HuH-7.5 (cell line): ENCODE results near the gene TOR1A.
"Not testable (repeated sequence)": the region's sequence is repeated elsewhere in the genome, so short reads cannot be mapped to it uniquely, and the experiment has no call there.

ENCODE experiments used
- DNase-seq: peaks from one replicate; pipeline ENCODE4 v3.0.0; 2011; ENCODE audit warnings: low spot score

The TOR1A gene

DNA sequence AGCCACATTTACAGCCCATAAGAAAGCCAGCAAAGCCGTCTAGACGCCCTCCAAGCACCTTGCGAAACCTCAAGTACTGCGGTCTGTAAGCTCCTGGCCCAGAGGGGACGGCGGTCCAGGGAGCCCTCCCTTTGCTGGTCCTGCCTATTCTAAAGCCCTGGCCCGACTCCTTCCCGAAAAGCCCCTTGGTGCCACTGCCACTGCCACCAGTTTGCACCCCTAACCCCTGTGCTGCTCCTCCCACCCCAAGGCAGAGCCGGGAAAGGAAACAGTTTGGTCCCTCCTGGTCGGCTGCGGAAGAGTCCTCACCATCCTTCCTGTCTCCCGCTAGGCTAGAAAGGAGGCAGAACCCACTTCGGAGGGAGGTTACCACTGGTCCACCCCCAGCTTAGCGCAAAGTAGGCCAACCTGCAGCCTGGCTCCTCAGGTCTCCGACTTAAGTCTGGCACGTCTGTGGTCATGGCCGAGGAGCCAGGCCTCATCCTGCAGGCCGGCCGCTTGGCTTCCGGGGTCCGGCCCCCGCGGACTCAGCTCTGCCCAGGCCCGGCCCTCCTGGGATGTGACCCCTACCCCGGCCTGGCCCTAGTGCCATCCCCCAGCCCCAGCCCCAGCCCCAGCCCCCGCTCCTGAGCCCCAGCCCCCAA is 916 bp downstream of the TOR1A start:
- DNase-seq: no peak

DNA sequence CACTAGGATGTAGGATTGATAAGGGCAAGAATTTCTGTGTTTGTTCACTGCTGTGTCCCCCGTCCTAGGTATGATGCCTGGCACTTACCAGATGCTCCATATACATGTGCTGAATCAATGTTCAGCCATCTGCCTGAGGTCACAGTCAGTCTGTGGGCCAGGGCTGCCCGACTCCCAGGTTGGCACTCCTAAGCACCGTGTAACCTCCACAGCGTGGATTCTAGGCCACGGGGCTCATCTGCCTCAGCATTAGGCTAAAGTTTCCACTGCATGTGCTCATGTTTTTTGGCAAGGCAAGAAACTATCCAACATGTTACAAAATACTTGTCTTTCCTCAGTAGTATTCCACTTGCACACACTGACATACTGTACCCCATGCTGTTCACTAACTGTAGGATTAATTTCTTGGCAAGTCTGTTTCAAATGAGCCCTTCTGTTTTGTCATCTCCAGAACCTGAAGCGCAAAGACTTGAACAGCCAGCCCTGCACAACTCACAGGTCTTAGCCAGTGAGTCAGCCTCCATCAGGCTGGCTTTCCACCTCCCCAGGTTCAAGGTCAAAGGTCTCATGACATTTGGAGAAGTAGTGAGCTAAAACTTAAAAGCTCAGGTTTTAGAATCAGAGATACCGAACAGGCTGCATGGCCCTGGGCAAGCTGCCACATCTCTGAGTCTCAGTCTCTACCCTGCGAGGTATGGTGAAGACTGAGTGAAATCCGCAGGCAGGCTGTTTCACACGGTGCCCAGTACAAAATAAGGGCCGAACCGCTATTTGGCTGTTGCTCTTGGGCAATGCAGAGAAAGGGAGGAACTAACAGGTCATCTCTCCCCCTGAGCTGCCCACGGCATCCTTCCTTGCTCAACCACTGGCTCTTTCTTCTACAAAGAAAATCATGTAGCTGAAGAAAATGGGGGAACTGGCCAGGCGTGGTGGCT is 7.2 kb downstream of the TOR1A start:
- DNase-seq: no peak

DNA sequence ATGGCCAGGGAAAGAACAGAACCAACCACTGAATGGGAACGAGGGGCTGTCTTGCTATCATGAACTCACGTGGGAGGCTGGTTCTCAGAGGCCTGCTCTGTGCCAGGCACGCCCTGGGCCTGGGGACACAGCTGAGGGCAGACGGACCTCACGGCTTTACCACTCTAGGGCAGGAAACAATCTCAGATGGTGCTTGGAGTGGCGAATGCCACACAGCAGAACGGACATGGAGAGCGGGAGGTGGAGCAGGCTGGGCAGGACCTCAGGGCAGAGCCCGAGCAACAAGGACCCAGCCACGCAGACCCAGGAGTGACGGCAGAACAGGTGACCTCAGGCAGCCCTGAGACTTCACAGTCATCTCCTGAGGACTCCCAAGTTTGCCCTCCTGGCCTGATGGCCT is 8.7 kb downstream of the TOR1A start:
- no peak for DNase-seq

DNA sequence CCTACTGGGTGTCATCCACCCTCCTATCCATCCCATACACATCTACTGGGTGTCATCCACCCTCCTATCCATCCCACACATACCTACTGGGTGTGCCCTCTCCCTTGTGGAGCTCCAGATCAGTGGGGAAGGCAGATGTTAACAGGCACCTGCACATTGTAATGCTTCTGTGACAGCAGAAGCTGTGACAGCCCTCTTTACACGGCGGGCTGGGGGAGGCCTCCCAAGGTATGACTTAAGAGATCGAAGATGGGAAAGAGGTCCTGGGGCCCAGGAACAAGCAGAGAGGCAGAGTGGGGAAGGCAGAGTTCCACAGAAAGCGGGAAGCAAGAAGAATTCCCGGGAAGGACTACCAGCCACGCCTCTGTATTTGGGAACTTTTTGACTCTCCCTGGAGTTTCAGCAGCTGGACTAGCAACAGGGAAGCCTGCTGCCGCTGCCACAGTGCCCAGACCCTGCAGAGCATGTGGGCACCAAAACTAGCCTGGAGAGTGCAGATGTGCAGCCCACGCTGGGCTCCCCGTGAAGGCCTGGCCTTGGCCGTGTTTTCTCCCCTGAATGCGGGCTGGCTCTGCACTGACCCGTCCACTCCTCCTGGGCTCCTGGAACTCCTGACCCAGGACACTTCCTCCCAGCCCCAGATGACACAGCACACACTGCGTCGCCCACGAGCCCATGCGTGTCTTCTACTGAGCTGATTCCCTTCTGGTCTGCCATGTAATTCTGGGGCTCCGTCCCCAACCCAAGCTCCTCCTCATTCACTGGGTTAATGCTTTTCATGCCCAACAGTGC is 9.3 kb downstream of the TOR1A start:
- DNase-seq: no peak

DNA sequence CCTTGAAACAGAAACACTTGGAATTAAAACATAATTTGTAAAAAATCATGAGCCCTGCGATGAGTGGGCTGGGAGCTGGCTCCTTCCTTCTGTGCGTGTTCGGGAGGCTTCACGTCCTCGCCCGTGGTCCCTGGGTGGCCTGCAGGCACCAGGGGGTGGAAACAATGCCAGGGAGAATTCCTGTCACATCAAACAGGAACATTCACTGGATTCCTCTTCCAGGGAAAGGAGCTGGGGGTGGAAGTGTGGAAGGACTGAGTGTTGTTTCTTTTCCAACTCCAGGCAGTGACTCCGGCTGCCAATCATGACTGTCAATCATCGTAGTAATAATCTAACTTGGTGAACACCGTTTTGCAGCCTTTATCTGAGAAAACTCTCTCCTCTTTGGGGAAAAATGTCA is 10.3 kb downstream of the TOR1A start:
- DNase-seq: no peak

DNA sequence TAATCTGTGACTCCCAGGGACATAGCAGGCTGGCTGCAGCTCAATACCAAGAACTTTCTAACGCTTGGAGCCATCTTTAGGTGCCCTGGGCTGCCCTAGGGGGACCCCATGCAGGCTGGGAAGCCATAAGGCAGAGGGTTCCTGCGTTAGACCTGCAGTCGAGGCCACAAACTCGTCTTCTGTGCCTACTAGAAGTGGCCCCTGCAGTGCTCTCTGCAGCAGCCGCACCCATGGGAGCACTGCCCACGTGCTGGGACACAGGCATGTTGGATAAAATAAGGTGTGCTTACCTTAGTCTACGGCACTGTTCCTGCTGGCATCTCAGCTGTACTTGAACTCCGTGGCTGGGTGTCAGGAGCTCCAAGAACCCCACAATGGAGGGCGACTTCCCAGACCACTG is 11.6 kb downstream of the TOR1A start:
- no peak for DNase-seq

DNA sequence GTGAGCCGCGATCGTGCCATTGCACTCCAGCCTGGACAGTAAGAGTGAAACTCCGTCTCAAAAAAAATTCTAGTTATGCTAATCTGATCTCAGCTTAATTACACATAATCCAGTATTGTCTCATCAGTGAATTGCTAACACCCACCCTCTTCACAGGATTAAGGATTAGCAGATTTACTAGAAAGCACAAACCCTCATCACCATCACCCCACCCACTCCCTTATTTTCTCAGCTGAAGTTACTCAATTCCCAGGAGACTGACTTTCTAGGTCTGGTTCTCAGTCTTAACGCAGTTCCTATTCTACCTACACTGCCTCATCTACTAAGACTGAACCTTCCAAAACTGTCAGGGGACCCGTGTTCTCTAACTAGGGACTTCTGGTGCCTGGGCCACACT is 12.0 kb downstream of the TOR1A start:
- DNase-seq: no peak

DNA sequence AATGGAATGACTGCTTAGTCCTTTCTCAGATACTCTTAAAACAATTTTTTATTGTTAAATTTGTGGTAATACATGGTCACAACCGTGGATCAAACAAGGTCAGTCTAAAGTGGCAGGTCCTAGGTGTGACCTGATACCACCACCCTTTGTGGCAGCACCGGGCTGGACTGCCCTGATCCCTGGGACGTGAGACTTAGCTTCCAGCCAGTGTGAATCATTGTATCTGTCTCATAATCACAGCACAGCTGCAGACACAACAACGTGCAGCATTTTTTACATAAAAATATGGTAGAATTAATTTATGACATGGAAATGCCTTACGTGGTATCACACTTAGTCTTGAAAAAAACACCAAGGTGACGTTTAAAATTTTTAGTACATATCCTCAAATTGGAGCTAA is 13.1 kb downstream of the TOR1A start:
- DNase-seq: no peak

DNA sequence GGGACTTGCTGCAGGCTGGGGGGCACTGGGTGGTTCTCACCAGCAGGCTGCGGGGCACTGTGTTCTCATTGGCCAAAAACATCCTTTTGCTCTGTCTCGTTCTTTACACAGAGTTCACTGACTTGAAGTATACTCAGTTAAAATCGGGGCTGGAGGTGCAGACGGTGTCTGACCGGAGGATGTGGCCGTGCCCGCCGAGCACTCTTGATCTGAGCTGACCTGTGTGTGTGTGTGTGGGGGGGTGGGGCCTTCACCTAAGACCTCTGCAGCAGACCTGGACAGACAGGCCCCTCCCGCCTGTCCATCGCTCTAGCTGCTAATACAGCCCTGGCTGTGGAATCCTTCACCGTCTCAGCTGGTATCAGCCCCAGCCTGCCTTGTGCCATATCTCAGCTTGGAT is 13.8 kb downstream of the TOR1A start:
- DNase-seq: no peak

DNA sequence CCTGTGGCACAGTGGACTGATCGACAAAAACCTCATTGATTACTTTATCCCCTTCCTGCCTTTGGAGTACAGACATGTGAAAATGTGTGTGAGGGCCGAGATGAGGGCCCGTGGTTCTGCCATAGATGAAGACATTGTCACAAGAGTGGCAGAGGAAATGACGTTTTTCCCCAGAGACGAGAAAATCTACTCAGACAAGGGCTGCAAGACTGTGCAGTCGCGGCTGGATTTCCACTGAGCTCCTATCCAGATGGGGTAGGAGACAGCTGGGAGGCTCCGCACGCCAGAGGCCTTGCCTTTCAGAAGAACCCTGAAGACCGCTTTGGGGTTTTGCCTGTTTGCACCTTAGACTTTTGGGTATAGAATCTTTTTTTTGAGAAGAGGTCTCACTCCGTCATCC is 14.6 kb downstream of the TOR1A start:
- no peak for DNase-seq

DNA sequence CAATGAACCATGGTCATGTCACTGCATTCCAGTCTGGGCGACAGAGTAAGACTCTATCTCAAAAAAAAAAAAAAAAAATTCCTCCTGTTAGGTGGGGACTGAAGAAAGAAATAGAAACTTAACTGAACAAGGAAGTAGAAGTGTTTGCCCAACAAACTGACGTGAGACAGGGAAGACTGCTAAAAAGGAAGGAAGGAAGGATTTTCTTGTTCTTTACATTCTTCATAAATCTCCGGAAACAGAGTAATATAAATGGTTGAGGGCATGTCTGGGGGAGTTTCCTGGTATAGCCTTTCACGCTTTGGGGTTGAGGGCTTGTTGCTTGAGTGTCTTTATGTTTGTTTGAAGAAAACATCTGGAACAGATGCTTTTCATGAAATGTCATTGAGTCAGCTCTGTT is 17.9 kb downstream of the TOR1A start:
- DNase-seq: no peak

DNA sequence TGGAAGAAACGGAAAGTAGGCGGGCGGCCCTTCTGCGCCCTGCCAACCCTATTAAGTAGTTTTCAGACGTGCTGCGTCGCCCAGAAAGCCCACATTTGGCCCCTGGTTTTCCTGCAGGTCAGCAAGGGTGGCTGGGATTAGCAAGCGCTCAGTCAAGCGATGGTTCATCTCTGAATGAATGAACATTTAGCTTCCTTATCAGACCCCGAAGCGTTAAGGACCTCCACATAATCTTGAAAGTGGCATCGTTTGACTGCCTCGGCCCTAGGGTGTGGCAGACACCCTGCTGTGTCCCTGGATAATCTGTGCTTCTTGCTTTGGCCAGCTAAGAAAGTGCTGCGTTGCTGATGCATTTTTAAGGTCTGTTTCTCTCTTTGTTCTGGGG is 20.3 kb downstream of the TOR1A start:
- no peak for DNase-seq

DNA sequence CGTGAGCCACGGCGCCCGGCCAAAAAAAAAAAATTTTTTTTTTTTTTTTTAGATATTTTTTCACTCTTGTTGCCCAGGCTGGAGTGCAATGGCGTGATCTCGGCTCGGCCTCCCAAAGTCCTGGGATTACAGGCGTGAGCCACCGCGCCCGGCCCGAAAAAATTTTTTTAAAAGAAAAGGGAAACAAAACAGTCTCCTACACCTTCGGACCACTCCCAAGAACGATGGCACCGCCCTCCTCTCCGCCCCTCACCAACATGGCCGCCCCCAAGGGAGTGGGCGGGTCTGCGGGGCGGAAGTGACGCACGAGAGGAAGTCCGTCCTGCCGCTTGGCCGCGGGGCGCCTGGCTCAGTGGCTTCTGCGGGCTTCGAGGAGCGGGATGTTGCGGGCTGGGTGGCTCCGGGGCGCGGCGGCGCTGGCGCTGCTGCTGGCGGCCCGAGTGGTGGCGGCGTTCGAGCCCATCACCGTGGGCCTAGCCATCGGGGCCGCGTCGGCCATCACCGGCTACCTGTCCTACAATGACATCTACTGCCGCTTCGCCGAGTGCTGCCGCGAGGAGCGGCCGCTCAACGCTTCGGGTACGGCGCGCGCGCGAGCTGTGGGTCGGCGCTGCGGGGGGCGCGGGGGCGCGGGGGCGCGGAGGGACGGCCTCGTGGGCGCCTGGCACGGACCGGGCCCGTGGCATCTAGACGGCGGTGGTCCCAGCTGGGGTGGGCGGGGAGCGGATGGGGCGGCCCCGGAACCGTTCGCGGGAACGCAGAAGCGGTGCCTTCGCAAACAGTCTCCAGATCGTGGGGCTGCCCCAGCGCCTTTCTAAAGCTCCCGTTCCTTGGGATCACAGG is 20.9 kb downstream of the TOR1A start, which contains the start of gene TOR1B:
TSS of gene TOR1B (plus strand) at position 352 of the 843 bp plus-strand sequence. CDS start at position 381, 29 bp downstream.
- DNase-seq: peak; percentile 71

DNA sequence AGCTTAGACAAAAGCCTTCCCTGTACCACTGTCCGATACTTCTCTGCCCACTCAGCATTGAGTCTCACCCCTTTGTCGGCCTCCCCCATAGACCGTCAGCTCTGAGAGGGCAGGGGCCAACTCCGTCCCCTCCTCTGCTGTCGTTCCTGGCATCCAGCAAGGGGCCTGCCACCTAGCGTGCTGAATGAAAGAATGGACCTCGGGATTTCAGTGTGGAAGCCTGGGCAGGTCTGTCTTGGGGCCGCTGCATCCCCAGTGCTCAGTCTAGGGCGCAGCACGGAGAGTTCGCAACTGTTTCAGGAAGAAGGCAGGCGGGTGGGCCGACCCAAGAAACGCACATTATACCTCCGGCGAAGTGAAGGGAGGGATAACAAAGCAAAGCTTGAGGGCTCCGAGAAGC is 22.4 kb downstream of the TOR1A start:
- DNase-seq: no peak

DNA sequence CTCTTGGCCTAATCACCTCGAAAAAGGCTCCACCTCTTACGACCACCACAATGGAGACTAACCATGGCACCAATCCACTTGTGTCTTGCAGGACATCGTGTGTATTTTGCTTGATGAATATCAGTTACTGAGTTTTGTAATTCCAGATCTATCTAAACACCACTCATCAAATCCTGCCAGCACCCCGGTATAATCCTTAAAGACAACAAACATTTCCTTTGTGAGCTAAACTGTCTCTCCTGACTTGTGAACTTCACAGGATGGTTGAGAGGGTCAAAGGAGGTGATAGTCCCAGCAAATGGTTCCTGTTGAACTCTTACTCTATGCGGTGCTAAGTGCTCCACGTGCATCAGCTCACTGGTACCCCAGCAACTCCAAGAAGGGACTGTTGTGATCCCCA is 25.0 kb downstream of the TOR1A start:
- no peak for DNase-seq

DNA sequence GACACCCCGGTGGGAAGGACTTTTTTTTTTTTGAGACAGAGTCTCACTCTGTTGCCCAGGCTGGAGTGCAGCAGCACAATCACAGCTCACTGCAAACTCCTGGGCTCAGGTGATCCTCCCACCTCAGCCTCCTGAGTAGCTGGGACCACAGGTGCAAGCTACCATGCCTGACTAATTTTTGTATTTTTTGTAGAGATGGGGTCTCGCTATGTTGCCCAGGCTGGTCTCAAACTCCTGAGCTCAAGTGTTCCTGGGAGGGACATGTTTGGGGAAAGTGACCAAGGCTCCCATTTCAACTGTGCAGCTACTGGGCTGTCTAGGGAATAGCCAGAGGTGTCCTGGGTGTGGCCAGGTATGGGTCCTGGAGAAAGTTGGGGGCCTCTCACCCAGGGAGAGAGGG is 27.9 kb downstream of the TOR1A start:
- DNase-seq: not testable (repeated sequence)

DNA sequence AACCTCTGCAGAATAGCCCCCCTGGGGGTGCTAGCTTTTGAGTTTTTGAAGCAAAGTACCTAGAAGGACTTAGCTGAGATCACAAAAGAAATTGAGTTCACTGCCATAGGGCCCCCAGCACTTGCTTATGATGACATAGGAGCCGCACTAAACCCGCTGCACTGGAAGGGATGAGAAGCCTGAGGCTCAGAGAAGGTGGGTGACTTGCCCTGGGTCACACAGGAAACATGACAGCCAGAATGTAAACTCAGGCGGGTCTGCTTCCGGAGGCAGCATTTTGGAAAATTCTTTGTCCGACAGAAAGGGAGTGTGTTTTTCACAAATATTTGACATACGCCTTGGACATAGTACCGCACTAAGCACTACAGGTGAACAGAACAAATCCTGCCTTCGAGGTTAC is 29.4 kb downstream of the TOR1A start:
- no peak for DNase-seq

DNA sequence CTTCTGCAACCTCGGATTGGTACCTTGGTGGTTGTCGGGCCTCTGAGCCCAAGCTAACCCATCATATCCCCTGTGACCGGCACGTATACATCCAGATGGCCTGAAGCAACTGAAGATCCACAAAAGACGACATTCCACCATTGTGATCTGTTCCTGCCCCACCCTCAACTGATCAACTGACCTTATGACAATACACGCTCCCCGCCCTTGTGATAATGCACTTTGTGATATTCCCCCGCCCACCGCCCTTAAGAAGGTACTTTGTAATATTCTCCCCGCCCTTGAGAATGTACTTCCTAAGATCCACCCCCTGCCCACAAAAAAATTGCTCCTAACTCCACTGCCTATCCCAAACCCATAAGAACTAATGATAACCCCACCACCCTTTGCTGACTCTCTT is 37.5 kb downstream of the TOR1A start:
- no peak for DNase-seq

DNA sequence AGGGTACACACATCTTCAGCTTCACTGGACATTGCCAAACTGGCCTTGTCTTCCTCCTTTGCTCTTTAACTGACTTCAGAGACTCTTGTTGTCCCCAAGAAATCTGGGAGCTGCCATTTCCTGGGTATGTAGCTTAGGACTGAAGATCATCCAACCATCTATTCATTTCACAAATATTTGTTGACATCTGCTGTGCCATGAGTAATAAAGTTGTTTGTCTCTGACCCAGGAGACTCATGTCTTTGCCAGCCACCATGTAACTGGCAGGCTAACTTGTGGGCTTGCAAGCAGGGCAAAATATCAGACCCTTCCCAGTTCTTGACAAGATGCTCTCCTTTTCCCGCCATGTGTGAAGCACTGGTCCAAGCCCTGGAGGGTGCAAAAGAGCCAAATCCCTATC is 38.1 kb downstream of the TOR1A start:
- DNase-seq: no peak

DNA sequence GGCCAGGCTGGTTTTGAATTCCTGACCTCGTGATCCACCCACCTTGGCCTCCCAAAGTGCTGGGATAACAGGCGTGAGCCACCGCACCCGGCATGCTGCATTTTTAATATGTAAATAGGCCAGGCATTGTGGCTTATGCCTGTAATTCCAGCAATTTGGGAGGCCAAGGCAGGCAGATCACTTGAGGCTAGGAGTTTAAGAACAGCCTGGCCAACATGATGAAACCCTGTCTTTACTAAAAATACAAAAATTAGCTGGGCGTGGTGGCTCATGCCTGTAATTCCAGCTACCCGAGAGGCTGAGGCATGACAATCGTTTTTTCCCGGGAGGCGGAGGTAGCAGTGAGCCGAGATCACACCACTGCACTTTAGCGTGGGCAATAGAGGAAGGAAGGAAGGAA is 39.0 kb downstream of the TOR1A start:
- DNase-seq: not testable (repeated sequence)

DNA sequence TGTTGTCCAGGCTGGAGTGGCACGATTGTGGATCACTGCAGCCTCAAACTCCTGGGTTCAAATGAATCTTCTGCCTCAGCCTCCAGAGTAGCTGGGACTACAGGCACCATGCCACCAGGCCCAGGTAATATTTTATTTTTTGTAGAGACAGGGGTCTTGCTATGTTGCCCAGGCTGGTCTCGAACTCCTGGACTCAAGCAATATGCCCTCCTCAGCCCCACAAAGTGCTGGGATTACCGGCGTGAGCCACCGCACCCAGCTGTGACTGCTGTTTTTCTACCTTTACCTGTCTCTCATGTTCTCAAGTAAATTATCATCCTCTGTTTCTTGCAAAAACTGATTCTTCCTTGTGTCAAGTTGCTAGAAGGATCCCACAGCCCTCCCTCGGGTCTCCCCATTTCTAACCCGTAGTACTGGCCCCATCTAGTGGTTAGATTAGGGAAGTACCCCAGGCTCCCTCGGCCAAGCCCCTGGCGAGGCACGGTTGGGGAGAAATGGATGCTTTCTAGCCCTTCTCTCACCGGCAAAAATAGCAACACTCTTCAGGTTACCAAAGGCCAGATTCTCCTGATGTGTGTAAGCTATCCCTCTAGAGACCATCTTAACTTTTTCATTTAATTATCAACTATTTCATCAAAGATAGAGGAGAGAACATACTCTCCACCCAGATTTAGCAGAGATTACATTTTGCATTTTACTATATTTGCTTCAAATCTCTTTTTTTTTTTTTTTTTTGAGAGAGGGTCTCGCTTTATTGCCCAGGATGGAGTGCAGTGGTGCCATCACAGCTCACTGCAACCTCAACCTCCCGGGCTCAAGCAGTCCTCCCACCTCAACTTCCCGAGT is 40.2 kb downstream of the TOR1A start:
- DNase-seq: peak; percentile 86
